Activated gamma-delta T cell (primary cell): ENCODE data around the gene F10.

ENCODE experiments used
- DNase-seq: peaks from one replicate; lab custom pipeline; 2025; lab: John Stamatoyannopoulos, UW

The F10 gene

GRCh38 chr13:113195360-113195759 lies 72.8 kb downstream of the F10 start:
- no peak for DNase-seq

DNA sequence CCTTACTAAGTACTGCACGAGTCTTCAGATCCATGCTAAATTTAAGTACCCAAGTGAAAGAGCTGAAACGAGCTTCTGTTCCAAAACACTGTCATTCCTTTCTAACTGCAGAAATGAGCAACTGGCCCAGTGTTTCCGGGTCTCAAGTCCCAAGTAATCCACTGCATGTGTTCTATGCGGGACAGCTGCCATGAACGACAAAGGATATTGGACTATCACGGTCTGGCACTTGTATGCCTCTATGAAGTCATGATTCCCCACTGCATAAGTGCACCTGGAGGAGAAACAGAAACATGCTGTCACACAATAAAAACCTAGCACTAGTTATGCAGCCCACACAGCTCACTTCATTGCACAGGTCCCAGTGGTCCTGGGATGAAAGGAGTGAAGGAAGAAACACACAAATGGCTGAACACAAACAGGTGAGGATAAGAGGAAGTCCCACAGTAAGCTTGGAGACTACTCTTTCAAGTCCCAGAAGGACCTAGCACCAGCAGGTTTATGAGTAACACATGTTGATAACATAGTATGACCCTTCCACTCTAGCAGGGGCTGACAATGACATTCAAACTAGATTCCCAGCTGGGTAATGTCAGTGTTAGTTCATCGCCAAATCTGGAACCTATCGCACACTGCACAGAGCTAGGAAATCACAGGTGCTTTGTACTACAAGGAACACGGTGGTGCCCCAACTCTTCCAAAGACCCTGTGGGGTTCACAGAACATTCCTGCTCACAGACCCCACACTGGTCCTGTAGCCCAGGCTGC lies 74.6 kb downstream of the F10 start:
- DNase-seq = no peak
